B cell (primary cell): ENCODE measurements around the gene ADAMTS2. TPM values are rescaled to one million over a fixed set of nuclear protein-coding genes. Genes with fewer than 3 reads are reported as not detected.

Experiments used
- ATAC-seq: fragments of 200-7000 bp; cut with Tn5 transposase; one replicate; pipeline ENCODE4 v1.10.0; 2021; ENCODE audit warnings: low read depth, mild to moderate bottlenecking, moderate number of reproducible peaks, moderate library complexity
- CTCF ChIA-PET: fragments of 350-600 bp; sonication (Branson Sonifier 250); formaldehyde crosslinking; loops from one replicate; lab custom pipeline; 2021; ENCODE audit warnings: antibody characterized with exemption, inconsistent platforms; lab: Charles Lee
- POLR2A ChIA-PET: fragments of 350-600 bp; sonication (Branson Sonifier 250); formaldehyde crosslinking; loops from one replicate; lab custom pipeline; 2021; ENCODE audit warnings: antibody characterized with exemption; lab: Charles Lee
- DNase-seq: peaks from one replicate; pipeline ENCODE4 v3.0.0; 2013
- H2AFZ ChIP-seq: 2 replicates; pipeline ENCODE4 v1.6.1; 2012; ENCODE audit warnings: mild to moderate bottlenecking, low read depth, low read length; ENCODE audit not compliant: insufficient read depth, poor library complexity, severe bottlenecking
- H3K27ac ChIP-seq, 2 donors: 1 replicate in 1 of 2; 2 replicates in 1 of 2; pipeline ENCODE4 v1.5.1; 2012 to 2013; ENCODE audit warnings: low read length in 2 of 2, mild to moderate bottlenecking in 2 of 2, moderate library complexity in 1 of 2
- H3K27me3 ChIP-seq, 4 experiments: fragments of 200-600 bp in 1 of 4; sonication (generic) in 1 of 4; replicated peaks in 1 of 4; 1 replicate in 2 of 4; 2 replicates in 2 of 4; pipeline versions ENCODE4 v1.6.1 to v1.7.0; 2013 to 2016; ENCODE audit warnings: low read length in 3 of 4, mild to moderate bottlenecking in 2 of 4, mixed read lengths in 1 of 4, moderate library complexity in 1 of 4; ENCODE audit not compliant: insufficient read depth in 4 of 4, control insufficient read depth in 3 of 4; ENCODE audit errors: control extremely low read depth in 1 of 4
- H3K36me3 ChIP-seq, 2 experiments: replicated peaks in 1 of 2; 1 replicate in 1 of 2; 2 replicates in 1 of 2; pipeline versions ENCODE4 v1.6.1 to v1.7.1; 2013; ENCODE audit warnings: low read length in 1 of 2; ENCODE audit not compliant: insufficient read depth in 2 of 2, control insufficient read depth in 1 of 2; ENCODE audit errors: control extremely low read depth in 1 of 2, extremely low read depth in 1 of 2
- H3K4me1 ChIP-seq, 2 donors: fragments of 200-600 bp in 1 of 2; sonication (generic) in 1 of 2; 1 replicate in 1 of 2; 2 replicates in 1 of 2; pipeline versions ENCODE4 v1.5.1 to v1.6.1; 2013 to 2017; ENCODE audit warnings: low read length in 2 of 2; ENCODE audit not compliant: control insufficient read depth in 2 of 2, insufficient read depth in 2 of 2
- H3K4me2 ChIP-seq: replicated peaks from 2 replicates; pipeline ENCODE3; 2012; ENCODE audit warnings: mild to moderate bottlenecking, low read depth, low read length; ENCODE audit not compliant: poor library complexity, severe bottlenecking
- H3K4me3 ChIP-seq, 5 experiments: fragments of 200-600 bp in 1 of 5; sonication (generic) in 1 of 5; 1 replicate in 3 of 5; 2 replicates in 2 of 5; pipeline versions ENCODE4 v1.5.1 to v1.7.0; 2011 to 2016; ENCODE audit warnings: low read length in 4 of 5, mild to moderate bottlenecking in 4 of 5, low read depth in 2 of 5, control low read depth in 1 of 5, moderate library complexity in 1 of 5; ENCODE audit not compliant: insufficient read depth in 1 of 5; ENCODE audit errors: control extremely low read depth in 1 of 5, extremely low read depth in 1 of 5
- H3K79me2 ChIP-seq: fragments of 200-600 bp; sonication (generic); one replicate; pipeline ENCODE4 v1.6.0; 2016; ENCODE audit warnings: low read length; ENCODE audit not compliant: control insufficient read depth, insufficient read depth
- H3K9ac ChIP-seq: fragments of 200-600 bp; sonication (generic); 2 replicates; pipeline ENCODE4 v1.6.1; 2017; ENCODE audit warnings: mild to moderate bottlenecking, low read length, moderate library complexity
- H3K9me3 ChIP-seq, 3 donors: one replicate each; pipeline versions ENCODE4 v1.6.1 to v1.7.1; 2013; ENCODE audit warnings: low read length in 2 of 3; ENCODE audit not compliant: control insufficient read depth in 2 of 3, insufficient read depth in 1 of 3; ENCODE audit errors: control extremely low read depth in 1 of 3
- H4K20me1 ChIP-seq: 2 replicates; pipeline ENCODE4 v1.6.0; 2012; ENCODE audit warnings: mild to moderate bottlenecking, low read length; ENCODE audit not compliant: insufficient read depth, control insufficient read depth, poor library complexity, severe bottlenecking
- H3K27ac Mint-ChIP-seq: one replicate; pipeline ENCODE4 v1.8.0; 2021; ENCODE audit warnings: mixed read lengths
- H3K27me3 Mint-ChIP-seq: one replicate; pipeline ENCODE4 v1.8.0; 2021; ENCODE audit warnings: mixed read lengths
- H3K4me1 Mint-ChIP-seq: one replicate; pipeline ENCODE4 v1.8.0; 2021; ENCODE audit warnings: mixed read lengths
- H3K4me3 Mint-ChIP-seq: one replicate; pipeline ENCODE4 v1.8.0; 2021; ENCODE audit warnings: mixed read lengths
- H3K9me3 Mint-ChIP-seq: one replicate; pipeline ENCODE4 v1.8.0; 2022; ENCODE audit warnings: mixed read lengths; ENCODE audit not compliant: insufficient read depth
- EZH2 ChIP-seq: IDR thresholded peaks from 2 replicates; pipeline ENCODE4 v1.6.1; 2012; ENCODE audit warnings: borderline replicate concordance, low read depth, mild to moderate bottlenecking, moderate library complexity, low read length; ENCODE audit not compliant: insufficient read depth, poor library complexity, severe bottlenecking
- WGBS: methylation state at CpG from one replicate; pipeline ENCODE4 v1.1.5; 2013; ENCODE audit warnings: missing lambda C conversion rate; ENCODE audit not compliant: insufficient coverage; 5-methylcytosine and 5-hydroxymethylcytosine counted together
- intact Hi-C: fragments of 100-400 bp; cut with micrococcal nuclease; formaldehyde crosslinking; loops from one replicate; pipeline ENCODE4 v1.10.0; 2022
- polyA plus RNA-seq: library from polyadenylated mRNA; depleted of rRNA; stranded (reverse); fragments of >200 nt; gene quantifications from 2 replicates; pipeline ENCODE4 v1.2.3, GENCODE V29; 2012
- total RNA-seq, 2 donors: library from RNA; stranded (reverse); fragments of 120-200 nt in 1 of 2; gene quantifications; 1 replicate in 1 of 2; 2 replicates in 1 of 2; pipeline versions ENCODE4 v1.2.3 to v1.2.4, GENCODE V29; 2013 to 2022
- TF ChIP-seq, protein P1 (sequence below): fragments of 200-600 bp; IDR thresholded peaks from one replicate; pipeline ENCODE4 v1.8.0; 2022; ENCODE audit warnings: antibody characterized with exemption, mild to moderate bottlenecking

Gene ADAMTS2
- total and polyA plus RNA-seq, 2 donors (not counting 1 experiment from before 2014, with no cell fraction given), result not detected

DNA sequence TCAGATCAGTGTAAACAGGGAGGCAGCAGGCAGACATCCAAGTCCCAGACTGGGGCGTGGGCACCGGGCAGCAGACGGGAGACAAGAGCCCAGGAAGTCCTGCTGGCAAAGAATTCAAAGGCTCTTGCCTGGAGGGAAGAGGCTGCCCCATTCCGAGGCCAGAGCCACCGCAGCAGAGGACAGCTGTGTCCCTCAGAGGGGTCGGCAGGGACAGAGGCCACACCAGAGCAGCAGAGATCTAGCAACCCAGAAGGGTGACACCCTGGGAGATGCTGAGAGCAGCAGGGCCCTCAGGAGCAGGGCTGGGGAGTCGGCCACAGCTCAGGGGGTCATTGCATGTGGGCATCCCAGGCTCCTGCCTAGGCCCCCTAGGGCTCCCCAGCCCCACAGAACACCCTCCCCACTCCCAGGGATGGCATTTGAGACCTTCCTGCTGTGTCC, 29.1 kb downstream of the ADAMTS2 start:
- H3K4me2 ChIP-seq, result no peak overlapping the region
- H3K9me3 ChIP-seq, result peaks cover 0 to 16% (median 0%) of the 10 kb centered on the region in 3 donors
- no peaks in the 10 kb centered on the region for H4K20me1 ChIP-seq
- ATAC-seq, result no peak
- H3K9ac ChIP-seq, result no peak overlapping the region
- no peaks in the 10 kb centered on the region for H3K36me3 ChIP-seq
- POLR2A ChIA-PET, result no interaction called here
- H3K4me1 Mint-ChIP-seq, result no peaks in the 10 kb centered on the region
- no peaks in the 10 kb centered on the region for H3K9me3 Mint-ChIP-seq
- H3K27ac Mint-ChIP-seq, result no peak overlapping the region
- H3K79me2 ChIP-seq, result no peaks in the 10 kb centered on the region
- 89% methylated on average over 7 of the region's 7 CpGs for WGBS
- no peaks in the 10 kb centered on the region for H3K27me3 ChIP-seq
- no peak overlapping the region for H3K4me3 ChIP-seq
- intact Hi-C loops, result no loop called here
- H3K4me1 ChIP-seq, result no peaks in the 10 kb centered on the region
- H3K4me3 Mint-ChIP-seq, result no peak overlapping the region
- no peak overlapping the region for H3K27ac ChIP-seq
- TF ChIP-seq EZH2, result no peak
- TF ChIP-seq, protein P1, sequence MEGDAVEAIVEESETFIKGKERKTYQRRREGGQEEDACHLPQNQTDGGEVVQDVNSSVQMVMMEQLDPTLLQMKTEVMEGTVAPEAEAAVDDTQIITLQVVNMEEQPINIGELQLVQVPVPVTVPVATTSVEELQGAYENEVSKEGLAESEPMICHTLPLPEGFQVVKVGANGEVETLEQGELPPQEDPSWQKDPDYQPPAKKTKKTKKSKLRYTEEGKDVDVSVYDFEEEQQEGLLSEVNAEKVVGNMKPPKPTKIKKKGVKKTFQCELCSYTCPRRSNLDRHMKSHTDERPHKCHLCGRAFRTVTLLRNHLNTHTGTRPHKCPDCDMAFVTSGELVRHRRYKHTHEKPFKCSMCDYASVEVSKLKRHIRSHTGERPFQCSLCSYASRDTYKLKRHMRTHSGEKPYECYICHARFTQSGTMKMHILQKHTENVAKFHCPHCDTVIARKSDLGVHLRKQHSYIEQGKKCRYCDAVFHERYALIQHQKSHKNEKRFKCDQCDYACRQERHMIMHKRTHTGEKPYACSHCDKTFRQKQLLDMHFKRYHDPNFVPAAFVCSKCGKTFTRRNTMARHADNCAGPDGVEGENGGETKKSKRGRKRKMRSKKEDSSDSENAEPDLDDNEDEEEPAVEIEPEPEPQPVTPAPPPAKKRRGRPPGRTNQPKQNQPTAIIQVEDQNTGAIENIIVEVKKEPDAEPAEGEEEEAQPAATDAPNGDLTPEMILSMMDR, result no peak
- peaks cover 4% of the 10 kb centered on the region for H3K27me3 Mint-ChIP-seq
- no peak for DNase-seq
- CTCF ChIA-PET, result interaction anchor here (0.9 kb wide), 1 partner anchor 181 kb away, joined by 3 read pairs; no protein-coding TSS in a partner anchor
- no peak overlapping the region for H2AFZ ChIP-seq

DNA sequence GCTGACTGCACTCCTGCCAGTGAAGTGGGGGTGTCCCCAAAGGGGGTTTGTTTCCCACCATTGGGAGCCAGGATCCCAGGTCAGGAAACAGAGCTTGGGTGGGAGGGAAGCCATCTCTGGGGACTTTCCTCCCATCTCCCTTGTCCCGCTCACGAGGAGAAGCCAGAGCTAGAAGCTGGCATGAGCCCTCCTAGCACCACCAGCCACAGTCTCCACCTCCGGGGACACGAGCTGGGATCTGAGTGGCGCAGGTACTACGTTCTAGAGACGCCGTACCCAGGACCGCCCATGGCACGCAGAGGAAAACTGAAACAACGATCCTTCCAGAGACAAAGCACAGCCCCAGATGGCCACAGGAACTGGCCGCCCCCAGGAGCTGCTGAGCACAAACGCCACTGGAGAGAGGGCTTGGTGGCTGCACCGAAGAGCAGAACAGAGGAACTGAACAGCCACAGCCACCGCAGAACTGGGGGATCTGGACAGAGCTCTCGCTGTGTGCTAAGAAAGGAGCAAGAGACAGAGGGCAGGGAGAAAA, 29.8 kb downstream of the ADAMTS2 start:
- no peaks in the 10 kb centered on the region for H4K20me1 ChIP-seq
- H3K27ac Mint-ChIP-seq, result no peak overlapping the region
- H3K27me3 Mint-ChIP-seq, result peaks cover 4% of the 10 kb centered on the region
- TF ChIP-seq, protein P1, result no peak
- TF ChIP-seq EZH2, result no peak
- no peaks in the 10 kb centered on the region for H3K4me1 Mint-ChIP-seq
- CTCF ChIA-PET, result no interaction called here
- H3K9ac ChIP-seq, result no peak overlapping the region
- WGBS, result 89% methylated on average over 16 of the region's 16 CpGs
- H3K4me2 ChIP-seq, result no peak overlapping the region
- no peak overlapping the region for H3K4me3 ChIP-seq
- no peaks in the 10 kb centered on the region for H3K9me3 Mint-ChIP-seq
- no peaks in the 10 kb centered on the region for H3K27me3 ChIP-seq
- DNase-seq (no peak), ATAC-seq (no peak)
- no peaks in the 10 kb centered on the region for H3K36me3 ChIP-seq
- intact Hi-C loops, result no loop called here
- POLR2A ChIA-PET, result no interaction called here
- H3K79me2 ChIP-seq, result no peaks in the 10 kb centered on the region
- H3K4me3 Mint-ChIP-seq, result no peak overlapping the region
- no peak overlapping the region for H3K27ac ChIP-seq
- no peaks in the 10 kb centered on the region for H3K4me1 ChIP-seq
- H2AFZ ChIP-seq, result no peak overlapping the region
- H3K9me3 ChIP-seq, result peaks cover 0 to 16% (median 0%) of the 10 kb centered on the region in 3 donors
